ENCODE measurements around the gene MTCL1. TPM values are rescaled to one million over a fixed set of nuclear protein-coding genes. Genes with fewer than 3 reads are reported as not detected.

MTCL1 gene
- total RNA-seq, 1 donor from 2014 or later, result 100 TPM

DNA sequence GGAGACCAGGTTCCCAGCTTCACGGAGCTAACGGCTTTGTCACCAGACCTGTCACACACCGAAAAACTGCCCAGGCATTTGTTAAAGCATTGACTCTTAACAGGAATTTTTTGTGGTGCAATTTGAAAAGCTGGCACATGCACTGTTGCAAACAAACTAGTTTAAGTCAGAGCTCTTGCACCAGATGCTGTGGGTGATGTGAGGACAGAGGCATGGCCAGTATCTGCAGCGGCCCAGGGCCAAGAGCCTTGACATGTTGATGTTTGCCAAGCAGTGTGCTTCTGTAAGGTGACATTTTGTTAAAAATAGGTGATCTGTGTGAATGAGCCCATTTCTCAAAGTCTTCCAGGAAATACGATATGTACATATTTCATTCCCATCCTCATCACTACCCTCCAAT, 142.5 kb downstream of the MTCL1 start:
- no peak for DNase-seq
- no peaks in the 10 kb centered on the region for H3K4me1 Mint-ChIP-seq (ENCODE audit: low read depth, unreplicated experiment)
- no peak overlapping the region for H3K4me3 Mint-ChIP-seq (ENCODE audit: unreplicated experiment)
- peaks cover 3% of the 10 kb centered on the region for H3K27me3 Mint-ChIP-seq (ENCODE audit: unreplicated experiment)
- no peaks in the 10 kb centered on the region for H3K36me3 Mint-ChIP-seq (ENCODE audit: unreplicated experiment)
- no peak overlapping the region for H3K27ac Mint-ChIP-seq (ENCODE audit: unreplicated experiment)
- H3K9me3 Mint-ChIP-seq (ENCODE audit: unreplicated experiment), result peaks cover 3% of the 10 kb centered on the region
- TF ChIP-seq, protein P1, sequence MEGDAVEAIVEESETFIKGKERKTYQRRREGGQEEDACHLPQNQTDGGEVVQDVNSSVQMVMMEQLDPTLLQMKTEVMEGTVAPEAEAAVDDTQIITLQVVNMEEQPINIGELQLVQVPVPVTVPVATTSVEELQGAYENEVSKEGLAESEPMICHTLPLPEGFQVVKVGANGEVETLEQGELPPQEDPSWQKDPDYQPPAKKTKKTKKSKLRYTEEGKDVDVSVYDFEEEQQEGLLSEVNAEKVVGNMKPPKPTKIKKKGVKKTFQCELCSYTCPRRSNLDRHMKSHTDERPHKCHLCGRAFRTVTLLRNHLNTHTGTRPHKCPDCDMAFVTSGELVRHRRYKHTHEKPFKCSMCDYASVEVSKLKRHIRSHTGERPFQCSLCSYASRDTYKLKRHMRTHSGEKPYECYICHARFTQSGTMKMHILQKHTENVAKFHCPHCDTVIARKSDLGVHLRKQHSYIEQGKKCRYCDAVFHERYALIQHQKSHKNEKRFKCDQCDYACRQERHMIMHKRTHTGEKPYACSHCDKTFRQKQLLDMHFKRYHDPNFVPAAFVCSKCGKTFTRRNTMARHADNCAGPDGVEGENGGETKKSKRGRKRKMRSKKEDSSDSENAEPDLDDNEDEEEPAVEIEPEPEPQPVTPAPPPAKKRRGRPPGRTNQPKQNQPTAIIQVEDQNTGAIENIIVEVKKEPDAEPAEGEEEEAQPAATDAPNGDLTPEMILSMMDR (IDR thresholded peaks at IDR 0.05; ENCODE audit: partially characterized antibody, unreplicated experiment), result no peak

DNA sequence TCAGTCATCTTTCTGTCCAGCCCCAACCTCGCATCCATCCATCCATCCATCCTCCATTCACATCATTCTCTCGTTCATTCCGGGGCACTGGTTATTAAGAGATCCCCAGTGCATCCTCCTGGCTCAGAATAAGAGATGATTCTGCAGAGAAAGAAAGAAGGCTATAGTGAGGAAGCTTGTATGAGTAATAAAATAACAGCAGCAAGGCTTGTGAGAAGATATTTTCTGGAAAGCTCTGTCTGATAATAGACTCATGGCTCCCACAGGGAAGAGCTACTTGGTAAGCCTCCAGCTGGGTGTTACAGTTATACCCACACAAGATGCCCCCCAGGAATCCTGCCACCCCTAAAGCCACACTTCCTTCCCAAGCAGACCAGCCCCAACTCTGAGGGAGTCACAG, 143.2 kb downstream of the MTCL1 start:
- Mint-ChIP-seq H3K27ac (ENCODE audit: unreplicated experiment) (no peak overlapping the region), H3K36me3 (ENCODE audit: unreplicated experiment) (no peaks in the 10 kb centered on the region), H3K4me3 (ENCODE audit: unreplicated experiment) (no peak overlapping the region), H3K9me3 (ENCODE audit: unreplicated experiment) (peaks cover 3% of the 10 kb centered on the region), H3K4me1 (ENCODE audit: low read depth, unreplicated experiment) (no peaks in the 10 kb centered on the region), H3K27me3 (ENCODE audit: unreplicated experiment) (peaks cover 3% of the 10 kb centered on the region)
- TF ChIP-seq, protein P1 (IDR thresholded peaks at IDR 0.05; ENCODE audit: partially characterized antibody, unreplicated experiment), result no peak
- DNase-seq, result no peak

DNA sequence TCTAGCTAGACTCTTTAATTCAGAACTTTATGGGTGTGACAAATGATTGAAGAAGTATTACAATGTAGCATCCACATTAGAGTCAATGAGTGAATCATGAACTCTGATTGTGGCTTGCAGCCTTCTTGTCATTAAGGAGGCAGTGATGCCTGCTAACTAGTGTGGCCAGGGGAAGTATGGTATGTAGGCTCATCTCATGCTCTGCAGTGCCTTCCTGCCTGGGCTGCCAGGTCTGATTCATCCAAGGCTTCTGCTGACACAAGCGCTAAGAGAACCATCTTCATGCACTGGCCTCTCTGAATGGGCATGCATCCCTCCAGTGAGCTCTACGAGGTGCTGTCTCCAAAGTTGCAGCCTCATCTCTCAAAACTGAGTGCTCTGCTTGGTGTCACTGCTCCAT, 144.3 kb downstream of the MTCL1 start:
- no peaks in the 10 kb centered on the region for H3K9me3 Mint-ChIP-seq (ENCODE audit: unreplicated experiment)
- peaks cover 8% of the 10 kb centered on the region for H3K4me1 Mint-ChIP-seq (ENCODE audit: low read depth, unreplicated experiment)
- H3K4me3 Mint-ChIP-seq (ENCODE audit: unreplicated experiment), result no peak overlapping the region
- H3K27ac Mint-ChIP-seq (ENCODE audit: unreplicated experiment), result no peak overlapping the region
- H3K36me3 Mint-ChIP-seq (ENCODE audit: unreplicated experiment), result no peaks in the 10 kb centered on the region
- H3K27me3 Mint-ChIP-seq (ENCODE audit: unreplicated experiment), result peaks cover 3% of the 10 kb centered on the region
- DNase-seq, result no peak
- TF ChIP-seq, protein P1 (IDR thresholded peaks at IDR 0.05; ENCODE audit: partially characterized antibody, unreplicated experiment), result no peak

DNA sequence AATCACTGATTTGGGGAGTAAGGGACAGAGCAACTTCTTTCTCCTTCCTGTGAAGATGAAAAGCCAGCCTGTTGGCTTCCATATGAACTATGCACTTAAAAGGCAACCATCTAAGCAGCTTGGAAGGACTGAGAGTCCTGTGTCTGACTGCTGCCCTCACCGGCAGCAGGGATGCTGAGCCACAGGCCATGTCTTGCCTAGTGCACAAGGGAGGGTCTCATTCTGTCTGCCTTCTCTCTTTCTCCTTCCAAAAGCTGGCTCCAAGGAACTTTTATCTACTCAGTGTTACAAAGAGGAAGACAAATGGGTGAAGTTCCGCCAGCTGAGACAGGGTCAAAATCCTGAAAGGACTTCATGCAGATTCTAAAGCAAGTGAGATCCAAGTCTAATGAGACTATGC, 146.3 kb downstream of the MTCL1 start:
- Mint-ChIP-seq H3K4me3 (ENCODE audit: unreplicated experiment) (no peak overlapping the region), H3K36me3 (ENCODE audit: unreplicated experiment) (no peaks in the 10 kb centered on the region), H3K27me3 (ENCODE audit: unreplicated experiment) (peaks cover 3% of the 10 kb centered on the region), H3K9me3 (ENCODE audit: unreplicated experiment) (peaks cover 2% of the 10 kb centered on the region), H3K4me1 (ENCODE audit: low read depth, unreplicated experiment) (peaks cover 12% of the 10 kb centered on the region), H3K27ac (ENCODE audit: unreplicated experiment) (no peak overlapping the region)
- TF ChIP-seq, protein P1 (IDR thresholded peaks at IDR 0.05; ENCODE audit: partially characterized antibody, unreplicated experiment), result no peak
- DNase-seq, result no peak

DNA sequence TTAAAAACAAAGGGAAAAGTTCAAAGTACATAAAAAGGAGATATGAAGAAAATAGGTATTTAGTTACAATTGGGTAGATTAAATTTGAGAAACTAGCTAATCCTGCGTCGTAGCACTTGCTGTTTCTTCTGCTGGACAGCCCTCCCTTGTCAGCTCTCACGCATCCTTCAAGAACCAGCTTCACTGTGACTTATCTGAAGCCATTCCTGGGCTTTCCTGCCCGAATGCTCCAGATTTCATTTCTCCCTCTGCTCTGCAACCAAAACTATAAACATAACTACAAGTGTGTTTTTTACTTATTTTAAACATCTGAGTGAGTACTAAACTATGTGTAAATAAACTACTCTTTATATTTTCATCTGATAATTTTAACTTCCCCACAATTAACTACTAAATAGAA, 149.2 kb downstream of the MTCL1 start:
- Mint-ChIP-seq H3K4me3 (ENCODE audit: unreplicated experiment) (no peak overlapping the region), H3K36me3 (ENCODE audit: unreplicated experiment) (no peaks in the 10 kb centered on the region), H3K9me3 (ENCODE audit: unreplicated experiment) (peaks cover 2% of the 10 kb centered on the region), H3K4me1 (ENCODE audit: low read depth, unreplicated experiment) (peaks cover 12% of the 10 kb centered on the region), H3K27me3 (ENCODE audit: unreplicated experiment) (no peaks in the 10 kb centered on the region), H3K27ac (ENCODE audit: unreplicated experiment) (no peak overlapping the region)
- TF ChIP-seq, protein P1 (IDR thresholded peaks at IDR 0.05; ENCODE audit: partially characterized antibody, unreplicated experiment), result no peak
- DNase-seq, result no peak

Data from glutamatergic neuron (in vitro differentiated cells).